ENCODE data around the gene E2F4. TPM values are rescaled to one million over a fixed set of nuclear protein-coding genes. Genes with fewer than 3 reads are reported as not detected.

Gene E2F4
- total RNA-seq, 1 donor, result 75.1 TPM

GRCh38 chr16:67174706-67175231 is 17.2 kb upstream of the E2F4 start:
- H3K4me3 ChIP-seq (ENCODE audit: low read depth, low read length), result peak overlapping the region; percentile 60
- TF ChIP-seq CTCF (IDR thresholded peaks at IDR 0.05; ENCODE audit: insufficient read depth, low read depth, low read length), result no peak

GRCh38 chr16:67176662-67177061 is 15.3 kb upstream of the E2F4 start:
- no peak for DNase-seq (ENCODE audit: low read depth)
- TF ChIP-seq CTCF (IDR thresholded peaks at IDR 0.05; ENCODE audit: insufficient read depth, low read depth, low read length), result no peak
- H3K4me3 ChIP-seq (ENCODE audit: low read depth, low read length), result no peak overlapping the region

More at GRCh38 chr16:67174706-67175231, 17.2 kb upstream of the E2F4 start:
- DNase-seq (ENCODE audit: low read depth), result no peak

- TF ChIP-seq CTCF (IDR thresholded peaks at IDR 0.05; ENCODE audit: insufficient read depth, low read depth, low read length), result peak; percentile 14
- peak overlapping the region; percentile 41 for H3K4me3 ChIP-seq (ENCODE audit: low read depth, low read length)
- DNase-seq (ENCODE audit: low read depth), result peak; percentile 57
These were observed 13.9 kb upstream of the E2F4 start for GRCh38 chr16:67177743-67178699.

- no peak overlapping the region for H3K4me3 ChIP-seq (ENCODE audit: low read depth, low read length)
- DNase-seq (ENCODE audit: low read depth), result no peak
- no peak for TF ChIP-seq CTCF (IDR thresholded peaks at IDR 0.05; ENCODE audit: insufficient read depth, low read depth, low read length)
These were observed 12.4 kb upstream of the E2F4 start for GRCh38 chr16:67179421-67180080.

GRCh38 chr16:67180166-67180565 is 11.8 kb upstream of the E2F4 start:
- TF ChIP-seq CTCF (IDR thresholded peaks at IDR 0.05; ENCODE audit: insufficient read depth, low read depth, low read length), result no peak
- no peak for DNase-seq (ENCODE audit: low read depth)
- H3K4me3 ChIP-seq (ENCODE audit: low read depth, low read length), result no peak overlapping the region

GRCh38 chr16:67181346-67181745 is 10.6 kb upstream of the E2F4 start:
- peak; percentile 79 for DNase-seq (ENCODE audit: low read depth)
- TF ChIP-seq CTCF (IDR thresholded peaks at IDR 0.05; ENCODE audit: insufficient read depth, low read depth, low read length), result no peak
- H3K4me3 ChIP-seq (ENCODE audit: low read depth, low read length), result no peak overlapping the region
